Hematopoietic multipotent progenitor cell treated with erythropoietin and hydrocortisone succinate and interleukin-3 and kit ligand, for 15 days (in vitro differentiated cells): ENCODE results near the gene TAS1R2.

Source experiments
- DNase-seq: peaks from one replicate; pipeline ENCODE4 v3.0.0-alpha.2; 2015; ENCODE audit warnings: low spot score

Gene TAS1R2

GRCh38 chr1:18802231-18802630, 57.2 kb downstream of the TAS1R2 start:
- no peak for DNase-seq

- no peak for DNase-seq
These were observed 59.2 kb downstream of the TAS1R2 start for GRCh38 chr1:18800258-18800657.

- DNase-seq, result no peak
These were observed 60.0 kb downstream of the TAS1R2 start for GRCh38 chr1:18799454-18799853.

GRCh38 chr1:18798946-18799345, 60.5 kb downstream of the TAS1R2 start:
- DNase-seq, result no peak

GRCh38 chr1:18798533-18798932, 60.9 kb downstream of the TAS1R2 start:
- DNase-seq, result no peak

- no peak for DNase-seq
These were observed 62.5 kb downstream of the TAS1R2 start for GRCh38 chr1:18796950-18797349.

GRCh38 chr1:18795002-18795689, 64.3 kb downstream of the TAS1R2 start:
- DNase-seq, result no peak

- no peak for DNase-seq
These were observed 64.9 kb downstream of the TAS1R2 start for GRCh38 chr1:18794561-18794960.

GRCh38 chr1:18794051-18794450, 65.4 kb downstream of the TAS1R2 start:
- no peak for DNase-seq

GRCh38 chr1:18793164-18793563, 66.3 kb downstream of the TAS1R2 start:
- DNase-seq, result no peak

- no peak for DNase-seq
These were observed 66.7 kb downstream of the TAS1R2 start for GRCh38 chr1:18792747-18793146.
